ENCODE measurements around the gene PTPRU.

The PTPRU gene

GRCh38 chr1:29235955-29236711 is at the start of gene PTPRU:
PTPRU (plus strand) TSS chr1:29236522; CDS start chr1:29236645, 123 bp downstream.
- Histone ChIP-seq H3K4me3 (ENCODE audit: low read depth in 1 of 2, low read length in 2 of 2) (peak within 1 kb of the TSS; percentile 55 to 75), H3K27me3 (ENCODE audit: control insufficient read depth in 1 of 2, insufficient read depth in 2 of 2, low read length in 2 of 2) (peaks cover 29 to 36% of the 10 kb centered on the region in 2 donors), H3K36me3 (ENCODE audit: control insufficient read depth in 1 of 2, insufficient read depth in 2 of 2, low read length in 2 of 2) (no peaks in the 10 kb centered on the region), H3K27ac (ENCODE audit: low read depth, low read length) (no peak within 1 kb of the TSS), H3K4me1 (ENCODE audit: control insufficient read depth in 1 of 2, insufficient read depth in 2 of 2, low read length in 2 of 2) (peaks cover 11 to 16% of the 10 kb centered on the region in 2 donors), H3K9me3 (ENCODE audit: control insufficient read depth in 1 of 2, low read length in 2 of 2) (no peaks in the 10 kb centered on the region), H3K9ac (ENCODE audit: low read depth in 1 of 2, low read length in 2 of 2) (peak within 1 kb of the TSS; percentile 57 to 72)

GRCh38 chr1:29186707-29187106 is 49.6 kb upstream of the PTPRU start:
- peaks cover 0 to 10% of the 10 kb centered on the region in 2 donors for H3K4me1 ChIP-seq (ENCODE audit: control insufficient read depth in 1 of 2, insufficient read depth in 2 of 2, low read length in 2 of 2)
- H3K27ac ChIP-seq (ENCODE audit: low read depth, low read length): no peak overlapping the region

GRCh38 chr1:29190718-29191117 is 45.6 kb upstream of the PTPRU start:
- H3K27ac ChIP-seq (ENCODE audit: low read depth, low read length): no peak overlapping the region
- H3K27me3 ChIP-seq (ENCODE audit: control insufficient read depth in 1 of 2, insufficient read depth in 2 of 2, low read length in 2 of 2): no peaks in the 10 kb centered on the region
- H3K9ac ChIP-seq (ENCODE audit: low read depth in 1 of 2, low read length in 2 of 2): no peak overlapping the region
- peaks cover 6% of the 10 kb centered on the region in 2 donors for H3K36me3 ChIP-seq (ENCODE audit: control insufficient read depth in 1 of 2, insufficient read depth in 2 of 2, low read length in 2 of 2)
- no peaks in the 10 kb centered on the region for H3K9me3 ChIP-seq (ENCODE audit: control insufficient read depth in 1 of 2, low read length in 2 of 2)
- H3K4me1 ChIP-seq (ENCODE audit: control insufficient read depth in 1 of 2, insufficient read depth in 2 of 2, low read length in 2 of 2): peaks cover 8 to 14% of the 10 kb centered on the region in 2 donors
- no peak overlapping the region for H3K4me3 ChIP-seq (ENCODE audit: low read depth in 1 of 2, low read length in 2 of 2)

More at GRCh38 chr1:29186707-29187106, 49.6 kb upstream of the PTPRU start:
- H3K9ac ChIP-seq (ENCODE audit: low read depth in 1 of 2, low read length in 2 of 2): no peak overlapping the region
- no peaks in the 10 kb centered on the region for H3K27me3 ChIP-seq (ENCODE audit: control insufficient read depth in 1 of 2, insufficient read depth in 2 of 2, low read length in 2 of 2)
- no peaks in the 10 kb centered on the region for H3K9me3 ChIP-seq (ENCODE audit: control insufficient read depth in 1 of 2, low read length in 2 of 2)
- H3K36me3 ChIP-seq (ENCODE audit: control insufficient read depth in 1 of 2, insufficient read depth in 2 of 2, low read length in 2 of 2): no peaks in the 10 kb centered on the region
- H3K4me3 ChIP-seq (ENCODE audit: low read depth in 1 of 2, low read length in 2 of 2): no peak overlapping the region

GRCh38 chr1:29193879-29194455 is 42.4 kb upstream of the PTPRU start:
- peaks cover 9 to 11% of the 10 kb centered on the region in 2 donors for H3K36me3 ChIP-seq (ENCODE audit: control insufficient read depth in 1 of 2, insufficient read depth in 2 of 2, low read length in 2 of 2)
- peaks cover 19 to 22% of the 10 kb centered on the region in 2 donors for H3K4me1 ChIP-seq (ENCODE audit: control insufficient read depth in 1 of 2, insufficient read depth in 2 of 2, low read length in 2 of 2)
- H3K27ac ChIP-seq (ENCODE audit: low read depth, low read length): no peak overlapping the region
- H3K27me3 ChIP-seq (ENCODE audit: control insufficient read depth in 1 of 2, insufficient read depth in 2 of 2, low read length in 2 of 2): no peaks in the 10 kb centered on the region
- H3K9ac ChIP-seq (ENCODE audit: low read depth in 1 of 2, low read length in 2 of 2): no peak overlapping the region
- H3K4me3 ChIP-seq (ENCODE audit: low read depth in 1 of 2, low read length in 2 of 2): no peak overlapping the region
- no peaks in the 10 kb centered on the region for H3K9me3 ChIP-seq (ENCODE audit: control insufficient read depth in 1 of 2, low read length in 2 of 2)

GRCh38 chr1:29195881-29196291 is 40.4 kb upstream of the PTPRU start:
- Histone ChIP-seq H3K4me1 (ENCODE audit: control insufficient read depth in 1 of 2, insufficient read depth in 2 of 2, low read length in 2 of 2) (peaks cover 19 to 22% of the 10 kb centered on the region in 2 donors), H3K4me3 (ENCODE audit: low read depth in 1 of 2, low read length in 2 of 2) (no peak overlapping the region), H3K36me3 (ENCODE audit: control insufficient read depth in 1 of 2, insufficient read depth in 2 of 2, low read length in 2 of 2) (peaks cover 13 to 22% of the 10 kb centered on the region in 2 donors), H3K27me3 (ENCODE audit: control insufficient read depth in 1 of 2, insufficient read depth in 2 of 2, low read length in 2 of 2) (no peaks in the 10 kb centered on the region), H3K9me3 (ENCODE audit: control insufficient read depth in 1 of 2, low read length in 2 of 2) (no peaks in the 10 kb centered on the region), H3K27ac (ENCODE audit: low read depth, low read length) (no peak overlapping the region), H3K9ac (ENCODE audit: low read depth in 1 of 2, low read length in 2 of 2) (no peak overlapping the region)

- Histone ChIP-seq H3K27me3 (ENCODE audit: control insufficient read depth in 1 of 2, insufficient read depth in 2 of 2, low read length in 2 of 2) (no peaks in the 10 kb centered on the region), H3K27ac (ENCODE audit: low read depth, low read length) (no peak overlapping the region), H3K9me3 (ENCODE audit: control insufficient read depth in 1 of 2, low read length in 2 of 2) (no peaks in the 10 kb centered on the region), H3K9ac (ENCODE audit: low read depth in 1 of 2, low read length in 2 of 2) (no peak overlapping the region), H3K4me3 (ENCODE audit: low read depth in 1 of 2, low read length in 2 of 2) (no peak overlapping the region), H3K4me1 (ENCODE audit: control insufficient read depth in 1 of 2, insufficient read depth in 2 of 2, low read length in 2 of 2) (peaks cover 19 to 21% of the 10 kb centered on the region in 2 donors), H3K36me3 (ENCODE audit: control insufficient read depth in 1 of 2, insufficient read depth in 2 of 2, low read length in 2 of 2) (peaks cover 13 to 33% of the 10 kb centered on the region in 2 donors)
These were observed 39.3 kb upstream of the PTPRU start for GRCh38 chr1:29196863-29197589.

- Histone ChIP-seq H3K4me1 (ENCODE audit: control insufficient read depth in 1 of 2, insufficient read depth in 2 of 2, low read length in 2 of 2) (peaks cover 18 to 21% of the 10 kb centered on the region in 2 donors), H3K36me3 (ENCODE audit: control insufficient read depth in 1 of 2, insufficient read depth in 2 of 2, low read length in 2 of 2) (peaks cover 13 to 33% of the 10 kb centered on the region in 2 donors)
These were observed 38.8 kb upstream of the PTPRU start for GRCh38 chr1:29197590-29197924.

GRCh38 chr1:29197993-29198392 is 38.3 kb upstream of the PTPRU start:
- H3K27me3 ChIP-seq (ENCODE audit: control insufficient read depth in 1 of 2, insufficient read depth in 2 of 2, low read length in 2 of 2): no peaks in the 10 kb centered on the region
- H3K36me3 ChIP-seq (ENCODE audit: control insufficient read depth in 1 of 2, insufficient read depth in 2 of 2, low read length in 2 of 2): peaks cover 13 to 33% of the 10 kb centered on the region in 2 donors
- no peak overlapping the region for H3K4me3 ChIP-seq (ENCODE audit: low read depth in 1 of 2, low read length in 2 of 2)
- no peaks in the 10 kb centered on the region for H3K9me3 ChIP-seq (ENCODE audit: control insufficient read depth in 1 of 2, low read length in 2 of 2)
- H3K9ac ChIP-seq (ENCODE audit: low read depth in 1 of 2, low read length in 2 of 2): no peak overlapping the region
- H3K4me1 ChIP-seq (ENCODE audit: control insufficient read depth in 1 of 2, insufficient read depth in 2 of 2, low read length in 2 of 2): peaks cover 17 to 23% of the 10 kb centered on the region in 2 donors
- H3K27ac ChIP-seq (ENCODE audit: low read depth, low read length): no peak overlapping the region

More at GRCh38 chr1:29197590-29197924, 38.8 kb upstream of the PTPRU start:
- Histone ChIP-seq H3K4me3 (ENCODE audit: low read depth in 1 of 2, low read length in 2 of 2) (no peak overlapping the region), H3K27me3 (ENCODE audit: control insufficient read depth in 1 of 2, insufficient read depth in 2 of 2, low read length in 2 of 2) (no peaks in the 10 kb centered on the region), H3K27ac (ENCODE audit: low read depth, low read length) (no peak overlapping the region), H3K9me3 (ENCODE audit: control insufficient read depth in 1 of 2, low read length in 2 of 2) (no peaks in the 10 kb centered on the region), H3K9ac (ENCODE audit: low read depth in 1 of 2, low read length in 2 of 2) (no peak overlapping the region)

GRCh38 chr1:29200906-29201594 is 35.3 kb upstream of the PTPRU start:
- Histone ChIP-seq H3K27me3 (ENCODE audit: control insufficient read depth in 1 of 2, insufficient read depth in 2 of 2, low read length in 2 of 2) (no peaks in the 10 kb centered on the region), H3K4me1 (ENCODE audit: control insufficient read depth in 1 of 2, insufficient read depth in 2 of 2, low read length in 2 of 2) (peaks cover 11 to 18% of the 10 kb centered on the region in 2 donors), H3K9me3 (ENCODE audit: control insufficient read depth in 1 of 2, low read length in 2 of 2) (no peaks in the 10 kb centered on the region), H3K36me3 (ENCODE audit: control insufficient read depth in 1 of 2, insufficient read depth in 2 of 2, low read length in 2 of 2) (peaks cover 6 to 34% of the 10 kb centered on the region in 2 donors), H3K4me3 (ENCODE audit: low read depth in 1 of 2, low read length in 2 of 2) (no peak overlapping the region), H3K27ac (ENCODE audit: low read depth, low read length) (no peak overlapping the region), H3K9ac (ENCODE audit: low read depth in 1 of 2, low read length in 2 of 2) (no peak overlapping the region)

Measured in duodenal mucosa (tissue), 2 donors.